CD4-positive, alpha-beta T cell treated with Interleukin-17A for 4 hours (primary cell): ENCODE data around the gene ADARB1.

Experiments
- DNase-seq: peaks from one replicate; pipeline ENCODE4 v3.0.0-alpha.2; 2020; ENCODE audit warnings: mixed read lengths

The ADARB1 gene

DNA sequence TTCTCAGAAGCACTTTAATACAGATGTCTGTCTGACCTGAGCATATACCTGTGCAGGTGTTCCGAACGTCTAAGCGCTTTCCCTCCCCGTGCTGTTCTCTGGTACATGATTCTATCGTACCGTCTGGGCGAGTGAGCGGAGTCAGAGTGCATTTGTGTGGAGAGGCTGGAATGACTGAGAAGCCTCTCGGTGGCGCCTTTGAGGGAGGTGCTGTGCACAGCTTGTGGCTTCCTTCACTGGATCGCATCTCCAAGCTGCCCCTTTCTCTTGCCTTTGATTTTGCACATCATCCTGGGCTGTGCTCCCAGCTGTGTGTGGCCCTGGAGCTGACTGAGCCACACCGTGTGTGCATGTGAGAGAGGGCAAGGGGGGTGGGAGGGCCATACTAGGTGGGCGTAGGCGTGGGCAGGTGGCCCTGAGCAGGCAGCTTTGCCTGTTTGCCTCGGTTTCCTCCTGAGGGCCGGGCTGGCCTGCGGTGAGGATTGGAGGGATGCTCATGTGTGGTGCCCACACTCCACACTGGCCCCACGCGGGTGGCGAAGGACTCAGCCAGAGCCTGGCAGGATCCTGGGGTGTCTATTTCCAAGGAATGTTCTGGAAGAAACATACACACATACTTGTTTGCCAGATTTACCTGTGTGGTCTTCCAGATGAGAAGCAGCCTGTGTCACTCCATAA is 105.3 kb downstream of the ADARB1 start:
- DNase-seq: no peak

DNA sequence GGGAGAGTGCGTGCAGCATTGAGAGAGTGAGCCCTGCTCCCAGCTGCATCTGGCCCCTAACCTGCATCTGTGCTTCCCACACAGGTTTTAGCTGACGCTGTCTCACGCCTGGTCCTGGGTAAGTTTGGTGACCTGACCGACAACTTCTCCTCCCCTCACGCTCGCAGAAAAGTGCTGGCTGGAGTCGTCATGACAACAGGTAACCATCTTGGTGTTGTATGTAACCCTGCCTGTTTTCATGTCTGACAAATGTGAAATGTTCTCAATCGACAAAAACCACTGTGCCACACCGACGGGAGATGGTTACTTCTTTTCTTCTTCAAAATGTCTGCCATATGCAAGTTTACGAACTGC is 105.8 kb downstream of the ADARB1 start:
- no peak for DNase-seq

DNA sequence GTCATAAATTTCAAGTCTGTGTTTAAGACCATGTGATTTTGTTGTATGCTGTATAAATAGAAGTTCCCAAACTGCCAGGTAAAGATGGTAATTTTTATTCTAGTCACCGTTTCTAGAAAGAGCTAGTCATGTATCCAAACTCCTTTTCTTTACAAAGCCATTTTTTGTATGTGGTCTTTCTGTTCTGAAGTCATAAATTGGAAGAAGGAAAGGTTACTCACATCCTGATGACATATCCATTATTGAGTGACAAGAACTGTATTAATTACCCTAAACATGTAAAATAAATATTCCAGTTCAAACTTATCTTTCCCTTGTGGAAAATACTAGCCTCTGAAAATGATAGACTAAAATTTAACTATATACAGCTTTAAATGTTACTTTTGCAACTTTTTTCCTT is 108.6 kb downstream of the ADARB1 start:
- DNase-seq: no peak

DNA sequence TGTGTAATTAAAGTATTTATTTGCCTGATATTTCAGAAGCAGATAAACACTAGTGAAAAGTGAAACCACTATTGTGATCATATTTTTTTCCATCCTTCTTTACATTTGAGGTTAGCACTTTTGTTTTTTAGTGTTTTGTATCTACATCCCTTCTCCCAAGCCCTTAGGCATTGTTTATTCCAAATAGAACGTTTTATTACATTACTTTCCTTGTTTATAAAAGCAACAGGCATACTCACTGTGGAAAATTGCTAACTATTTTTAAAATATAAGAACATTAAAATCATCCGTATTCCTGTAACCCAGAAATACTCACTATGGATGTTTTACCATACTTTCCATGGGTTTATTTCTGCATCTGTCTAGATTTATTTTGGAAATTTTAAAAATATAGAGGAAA is 109.5 kb downstream of the ADARB1 start:
- DNase-seq: no peak

DNA sequence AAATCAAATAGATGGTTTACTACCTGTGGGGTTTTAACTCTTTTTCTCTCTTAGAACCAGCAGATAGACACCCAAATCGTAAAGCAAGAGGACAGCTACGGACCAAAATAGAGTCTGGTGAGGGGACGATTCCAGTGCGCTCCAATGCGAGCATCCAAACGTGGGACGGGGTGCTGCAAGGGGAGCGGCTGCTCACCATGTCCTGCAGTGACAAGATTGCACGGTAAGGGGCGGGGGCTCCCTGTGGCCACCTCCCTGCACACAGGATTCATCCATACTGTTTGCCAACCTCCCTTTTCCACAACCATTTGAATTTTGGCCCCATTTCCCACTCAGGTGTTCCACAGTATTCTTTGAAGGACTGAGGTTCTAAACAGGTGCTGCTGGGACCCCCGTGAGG is 110.5 kb downstream of the ADARB1 start:
- DNase-seq: no peak

DNA sequence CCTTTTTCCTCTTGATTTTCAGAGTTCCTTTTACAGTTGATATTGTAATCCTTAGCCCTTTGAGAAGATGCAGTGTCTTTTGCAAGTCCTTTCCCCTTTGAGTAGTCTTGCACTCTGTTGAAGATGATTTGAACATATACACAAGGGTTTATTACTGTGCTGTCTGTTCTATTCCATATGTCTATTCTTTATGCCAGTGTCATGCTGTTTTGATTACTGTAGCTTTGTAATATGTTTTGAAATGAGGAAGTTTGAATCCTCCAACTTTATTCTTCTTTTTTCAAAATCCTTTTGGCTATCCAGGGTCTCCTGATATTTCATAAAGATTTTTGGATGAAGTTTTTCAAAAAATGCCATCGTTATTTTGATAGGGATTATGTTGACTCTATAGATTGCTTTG is 112.3 kb downstream of the ADARB1 start:
- DNase-seq: no peak

DNA sequence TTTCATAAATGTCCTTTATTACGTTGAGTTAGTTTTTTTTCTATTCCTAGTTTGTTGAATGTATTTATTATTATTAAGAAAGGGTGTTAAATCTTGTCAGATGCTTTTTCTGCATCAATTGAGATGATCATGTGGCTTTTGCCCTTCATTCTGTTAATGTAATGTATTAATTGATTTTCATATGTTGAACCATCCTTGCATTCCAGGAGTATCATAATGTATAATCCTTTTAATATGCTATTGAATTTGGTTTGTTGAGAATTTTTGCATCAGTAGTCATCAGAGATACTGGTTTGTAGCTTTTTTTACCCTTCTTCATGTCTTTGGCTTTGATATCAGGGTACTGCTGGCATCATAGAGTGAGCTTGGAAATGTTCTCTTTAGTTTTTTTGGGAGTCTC is 113.3 kb downstream of the ADARB1 start:
- no peak for DNase-seq

DNA sequence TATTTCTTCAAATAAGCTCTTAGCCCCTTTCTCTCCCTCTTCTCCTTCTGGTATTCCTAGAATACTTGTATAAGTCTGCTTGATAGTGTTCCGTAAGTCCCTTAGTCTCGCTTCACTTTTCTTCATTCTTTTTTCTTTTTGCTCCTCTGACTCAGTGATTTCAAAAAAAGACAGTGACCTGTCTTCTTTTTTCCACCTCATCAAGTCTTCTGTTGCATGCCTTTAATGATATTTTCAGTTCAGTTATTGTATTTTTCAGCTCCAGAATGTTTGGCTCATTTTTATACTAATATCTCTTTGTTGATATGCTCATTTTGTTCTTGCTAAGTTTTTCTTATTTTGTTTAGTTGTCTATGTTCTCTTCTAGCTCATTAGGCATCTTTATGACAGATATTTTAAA is 115.6 kb downstream of the ADARB1 start:
- no peak for DNase-seq

DNA sequence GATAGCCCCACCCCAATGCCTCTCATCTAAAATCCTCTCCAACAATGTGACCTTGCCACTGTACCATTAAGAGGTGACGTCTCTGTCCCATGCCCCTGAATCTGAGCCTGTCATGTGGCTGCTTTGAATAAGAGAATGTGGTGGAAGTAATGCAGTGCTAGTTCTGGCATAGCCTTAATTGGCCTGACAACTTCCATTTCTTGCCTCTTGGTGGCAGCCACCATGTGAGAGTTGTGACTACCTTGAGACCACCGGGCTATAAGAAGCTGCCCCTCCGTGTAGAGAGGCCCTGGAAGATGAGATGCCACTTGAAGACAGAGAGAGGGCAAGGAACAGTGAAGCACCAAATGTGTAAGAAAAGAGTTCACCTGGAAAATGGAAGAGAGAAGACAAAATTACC is 118.0 kb downstream of the ADARB1 start:
- no peak for DNase-seq

DNA sequence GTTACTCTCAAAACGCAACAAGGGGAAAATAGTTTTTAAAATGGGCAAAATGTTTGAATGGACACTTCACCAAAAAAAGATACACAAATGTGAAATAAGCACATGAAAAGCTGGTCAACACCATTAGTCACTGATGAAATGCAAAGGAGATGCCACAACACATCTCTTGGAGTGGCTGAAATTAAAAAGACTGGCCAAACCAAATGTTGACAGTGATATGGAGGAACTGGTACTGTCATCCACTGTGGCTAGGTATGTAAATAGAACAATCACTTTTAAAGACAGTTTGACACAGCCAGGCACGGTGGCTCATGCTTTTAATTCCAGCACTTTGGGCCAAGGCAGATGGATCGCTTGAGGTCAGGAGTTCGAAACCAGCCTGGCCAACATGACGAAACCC is 122.2 kb downstream of the ADARB1 start:
- DNase-seq: no peak

DNA sequence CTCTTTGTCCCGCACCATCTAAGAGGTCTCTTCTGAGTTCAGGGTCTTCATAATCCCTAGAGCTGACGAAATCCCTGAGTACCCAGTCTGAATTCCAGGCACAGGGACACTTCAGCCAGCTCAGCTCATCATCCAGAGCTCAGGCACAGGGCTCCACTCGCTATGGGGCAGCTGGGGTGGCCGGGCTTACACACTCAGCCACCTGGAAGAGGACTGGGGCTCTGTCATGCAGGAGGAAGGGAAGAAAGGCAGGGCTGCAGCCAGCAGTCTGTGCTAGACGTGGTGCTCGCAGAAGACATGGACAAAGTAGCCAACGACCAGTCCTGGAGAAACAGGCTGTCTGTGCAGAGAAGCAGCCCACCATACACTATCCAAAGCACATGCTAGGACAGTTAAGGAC is 124.8 kb downstream of the ADARB1 start:
- no peak for DNase-seq

DNA sequence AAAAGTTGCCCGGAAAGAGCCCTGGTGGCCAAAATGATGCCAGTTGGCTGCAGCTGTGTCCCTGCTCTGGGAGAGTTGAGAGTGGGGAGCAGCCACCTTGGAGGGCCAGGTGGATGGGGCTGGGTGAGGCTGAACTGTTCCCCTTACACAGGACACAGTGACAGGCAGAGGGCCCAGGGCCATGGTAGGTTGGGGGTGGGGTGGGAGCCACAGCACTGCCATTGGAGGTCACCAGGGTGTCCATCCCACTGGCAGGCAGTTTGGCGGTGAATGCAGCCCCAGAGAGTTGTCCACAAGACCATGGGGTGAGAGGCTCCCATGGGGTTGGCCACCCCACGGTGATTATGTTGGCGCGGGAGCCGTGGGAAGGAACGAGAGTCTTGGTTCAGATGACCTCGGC is 125.7 kb downstream of the ADARB1 start:
- no peak for DNase-seq

DNA sequence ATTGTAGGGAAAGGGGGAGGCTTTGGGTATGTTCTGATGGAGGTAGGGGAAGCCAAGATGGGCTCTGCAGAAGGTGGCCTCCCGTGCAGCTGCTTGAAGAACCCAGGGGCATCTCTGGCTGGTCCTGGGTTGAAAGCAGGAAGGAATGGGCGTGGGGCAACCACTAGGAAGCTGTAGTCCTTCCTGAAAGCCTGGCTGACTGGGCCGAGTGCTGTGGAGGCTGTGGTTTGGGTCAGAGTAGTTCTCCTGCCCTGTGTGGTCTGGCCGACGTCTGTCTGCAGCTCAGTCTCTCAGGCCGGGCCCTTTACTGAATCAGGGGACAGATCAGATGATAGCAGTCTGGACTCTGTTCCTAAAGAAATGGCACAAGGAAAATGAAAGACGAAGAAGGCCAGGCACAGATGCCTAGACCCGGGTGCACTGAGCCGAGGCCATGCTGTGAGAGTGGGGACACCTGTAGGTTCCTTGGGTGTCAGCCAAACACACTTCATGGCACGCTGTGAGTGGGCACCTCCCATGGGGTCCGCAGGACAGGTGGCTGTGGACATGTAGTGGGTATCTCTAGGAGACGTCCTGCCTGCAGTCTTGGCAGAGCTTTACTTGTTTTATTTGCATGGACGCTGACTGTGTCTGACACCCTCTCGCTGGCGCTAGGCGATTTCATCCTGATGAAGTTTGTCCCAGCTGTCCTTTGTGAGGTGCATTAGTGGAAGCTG is 126.4 kb downstream of the ADARB1 start:
- no peak for DNase-seq

DNA sequence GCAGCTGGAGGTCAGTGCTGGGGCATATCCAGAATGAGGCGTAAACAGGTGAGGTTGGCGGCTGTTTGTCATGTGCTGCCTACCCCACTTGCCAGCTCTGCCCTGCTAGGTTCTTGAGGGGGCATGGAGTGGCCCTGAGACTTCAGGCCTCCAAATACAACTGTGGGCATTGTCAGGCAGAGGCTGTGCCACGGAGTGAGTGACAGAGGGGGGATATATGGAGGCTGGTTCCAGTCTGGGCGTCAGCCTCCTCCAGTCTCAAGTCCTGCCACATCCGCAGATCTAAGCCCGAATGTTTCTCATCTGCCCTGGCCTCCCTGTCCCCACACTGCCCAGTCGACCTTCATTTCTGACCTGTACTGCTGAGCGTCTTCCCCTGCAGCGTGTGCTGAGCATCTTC is 128.0 kb downstream of the ADARB1 start:
- DNase-seq: no peak

DNA sequence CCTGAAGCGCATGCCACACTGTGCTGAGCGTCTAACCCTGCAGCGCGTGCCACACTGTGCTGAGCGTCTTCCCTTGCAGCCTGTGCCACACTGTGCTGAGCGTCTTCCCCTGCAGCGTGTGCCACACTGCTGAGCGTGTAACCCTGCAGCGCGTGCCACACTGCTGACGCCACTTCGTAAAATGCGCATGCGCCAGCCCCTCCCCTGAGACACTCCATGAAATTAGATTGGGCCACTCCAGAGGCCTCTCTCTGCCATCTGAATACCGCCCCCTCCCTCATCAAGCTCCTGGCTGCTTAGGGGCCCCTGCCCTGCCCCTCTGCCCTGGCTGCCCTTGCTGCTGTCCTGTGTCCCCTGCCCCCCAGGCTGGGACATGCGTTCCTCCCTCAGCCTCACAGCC is 128.5 kb downstream of the ADARB1 start:
- no peak for DNase-seq

DNA sequence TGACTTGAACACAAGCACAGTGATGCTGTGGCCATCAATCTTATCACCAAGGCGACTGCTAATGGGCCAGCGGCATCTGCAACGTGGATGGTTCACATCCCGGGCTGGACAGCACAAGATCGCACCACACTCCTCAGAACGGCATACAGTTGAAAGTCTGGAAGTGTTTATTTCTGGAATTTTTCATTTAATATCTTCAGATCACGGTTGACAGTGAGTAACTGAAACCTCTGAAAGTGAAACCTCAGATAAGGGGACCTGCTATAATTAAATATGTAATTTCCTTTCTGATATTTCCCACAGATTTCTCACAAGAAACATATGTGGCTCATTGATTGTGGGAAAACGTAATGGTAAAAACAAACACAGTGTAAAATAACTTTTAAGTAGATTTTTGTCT is 129.6 kb downstream of the ADARB1 start:
- no peak for DNase-seq

DNA sequence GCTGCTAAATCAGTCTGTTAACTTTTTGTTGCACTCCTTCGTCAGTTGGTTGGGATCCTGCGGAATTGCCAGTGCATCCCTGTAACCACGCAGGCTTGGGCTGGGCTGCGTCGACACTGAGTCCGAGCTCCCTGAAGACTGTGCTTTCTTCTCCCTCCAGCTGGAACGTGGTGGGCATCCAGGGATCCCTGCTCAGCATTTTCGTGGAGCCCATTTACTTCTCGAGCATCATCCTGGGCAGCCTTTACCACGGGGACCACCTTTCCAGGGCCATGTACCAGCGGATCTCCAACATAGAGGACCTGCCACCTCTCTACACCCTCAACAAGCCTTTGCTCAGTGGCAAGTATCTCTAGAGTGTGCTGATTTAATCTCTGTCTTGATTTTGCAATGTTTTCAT is 130.0 kb downstream of the ADARB1 start:
- DNase-seq: no peak

DNA sequence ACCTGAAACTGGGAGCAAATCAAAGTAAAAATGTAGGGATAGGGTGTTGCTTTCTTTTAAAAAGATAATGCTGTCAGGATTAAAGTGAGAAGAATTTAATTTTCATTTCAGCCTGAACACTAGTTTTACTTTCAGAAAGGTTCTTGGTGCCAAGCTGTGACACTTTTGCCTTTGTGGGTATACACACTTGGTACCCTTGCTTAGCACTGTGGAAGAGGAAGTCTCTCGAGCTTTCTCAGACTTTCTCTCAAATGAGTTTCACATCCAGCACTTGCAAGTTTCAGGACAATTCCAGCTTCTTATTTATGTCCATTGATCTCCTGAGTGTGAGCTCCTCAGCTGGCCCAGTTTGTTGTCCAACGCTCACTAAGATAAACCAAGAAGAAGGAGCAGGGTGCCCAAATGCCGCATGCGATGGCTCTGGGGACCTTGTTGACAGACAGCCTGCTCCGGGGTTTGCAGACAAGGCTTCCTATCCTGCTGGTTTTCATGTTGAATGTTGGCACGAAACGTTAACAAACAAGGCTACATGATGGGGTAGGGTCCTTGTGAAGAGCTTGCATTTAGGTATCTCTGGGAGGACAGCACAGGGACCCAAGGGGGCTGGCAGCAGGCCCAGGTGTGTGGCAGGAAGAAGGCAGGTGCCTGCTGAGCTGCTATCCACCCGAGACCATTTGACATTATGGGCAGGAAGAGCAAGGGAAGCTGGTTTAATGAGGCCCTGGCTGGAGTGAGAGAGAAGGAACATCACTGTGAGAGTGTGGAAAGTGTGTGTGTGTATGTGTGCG is 133.7 kb downstream of the ADARB1 start:
- no peak for DNase-seq

DNA sequence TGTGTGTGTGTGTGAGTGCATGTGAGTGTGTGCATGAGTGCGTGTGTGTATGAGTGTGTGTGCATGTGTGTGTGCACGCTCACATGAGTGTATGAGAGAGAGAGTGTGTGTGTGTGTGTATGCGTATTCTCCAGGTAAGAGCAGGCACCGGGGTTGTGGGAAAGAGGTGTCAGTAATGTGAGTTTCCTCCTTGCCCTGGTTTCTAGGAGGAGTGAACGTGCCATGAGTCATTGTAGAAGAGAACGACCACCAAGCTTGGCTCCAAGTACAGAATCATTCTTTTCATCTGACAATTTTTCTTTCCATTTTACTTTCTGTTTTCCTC is 134.2 kb downstream of the ADARB1 start:
- DNase-seq: no peak

DNA sequence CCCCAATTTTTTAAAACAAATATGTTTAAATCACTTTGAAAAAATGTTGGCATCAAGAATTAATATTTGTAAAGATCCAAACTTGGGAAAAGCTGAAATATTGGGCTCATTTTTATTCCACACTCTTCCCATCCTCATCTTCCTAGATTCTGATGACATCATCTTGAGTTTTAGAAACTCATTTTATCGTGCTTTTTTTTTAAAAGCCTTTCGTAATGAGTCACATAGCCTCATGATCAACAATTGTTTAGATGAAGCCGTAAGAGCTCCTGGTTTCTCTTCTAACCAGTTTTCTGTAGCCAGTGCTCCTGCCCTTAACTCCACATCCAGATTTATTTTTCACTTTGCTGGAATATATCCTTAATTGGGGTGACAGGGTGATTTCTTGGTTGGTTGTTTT is 134.7 kb downstream of the ADARB1 start:
- DNase-seq: no peak

DNA sequence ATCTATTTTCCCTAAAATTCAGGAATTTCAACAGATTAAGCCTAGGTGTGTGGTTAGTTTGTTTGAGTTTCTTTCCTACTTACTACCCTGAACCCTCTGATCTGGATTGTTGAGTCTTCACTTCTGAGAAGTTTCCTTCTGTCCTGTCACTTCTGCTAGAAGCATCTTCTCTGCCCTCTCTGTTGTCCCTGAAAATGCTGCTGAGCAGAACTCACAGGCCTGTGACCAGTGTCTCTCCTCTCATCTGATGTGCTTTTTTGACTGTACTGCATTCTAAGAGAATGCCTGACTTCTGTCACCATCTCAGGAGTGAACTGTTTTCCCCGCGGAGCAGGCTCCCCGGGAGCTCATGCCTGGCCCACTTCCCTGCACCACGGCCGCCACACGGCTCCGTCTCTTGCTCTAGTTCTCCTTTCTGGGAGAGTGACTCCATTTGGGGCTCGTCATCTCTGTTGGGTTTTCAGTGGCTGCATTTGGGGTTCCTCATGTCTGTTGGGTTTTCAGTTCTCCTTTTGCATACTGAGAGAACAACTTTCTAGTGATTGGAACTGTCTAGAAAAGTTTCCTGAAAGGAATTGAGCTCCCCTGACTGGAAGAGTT is 135.4 kb downstream of the ADARB1 start:
- no peak for DNase-seq

DNA sequence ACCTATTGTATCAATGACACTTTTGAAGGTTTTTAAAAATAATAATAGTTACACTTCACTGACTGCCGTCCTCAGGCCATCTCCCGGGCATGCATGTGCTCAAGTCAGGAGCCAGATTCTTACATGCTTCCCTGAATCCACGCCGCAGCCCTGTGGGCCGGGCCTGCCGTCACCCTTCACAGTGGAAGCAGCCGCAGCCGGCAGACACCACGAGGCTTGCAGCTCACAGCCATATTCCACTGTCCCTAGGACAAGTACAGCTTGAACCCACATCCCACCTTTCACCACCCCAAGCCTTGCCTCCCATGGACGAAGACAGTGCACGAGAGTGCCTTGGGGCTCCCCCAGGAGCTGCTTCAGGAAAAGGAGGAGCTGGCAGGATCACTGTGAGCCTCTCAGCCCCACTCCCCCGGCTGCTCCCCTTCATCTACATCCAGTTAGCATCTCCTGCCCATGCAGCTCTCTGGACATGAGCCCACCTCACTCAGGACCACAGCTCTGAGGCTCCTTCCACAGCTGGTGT is 136.1 kb downstream of the ADARB1 start:
- no peak for DNase-seq

DNA sequence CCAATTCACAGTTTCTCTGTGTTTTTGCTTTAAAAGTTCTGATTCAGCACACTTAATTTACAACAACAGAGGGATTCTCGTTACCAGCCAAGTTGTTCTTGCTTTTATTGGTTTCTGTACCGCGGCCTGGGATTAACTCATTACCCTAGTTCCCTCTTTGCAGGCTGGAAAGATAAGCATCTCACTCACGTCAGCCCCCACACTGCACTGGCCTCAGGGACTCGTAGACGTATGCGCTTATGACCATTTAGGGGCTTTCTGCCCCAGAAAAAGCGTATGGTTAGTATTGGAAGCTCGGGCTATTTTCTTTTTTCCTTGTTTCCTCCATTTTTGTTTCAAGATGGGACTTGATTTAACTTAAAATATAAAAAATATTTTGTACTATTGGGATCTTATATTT is 137.3 kb downstream of the ADARB1 start:
- no peak for DNase-seq

DNA sequence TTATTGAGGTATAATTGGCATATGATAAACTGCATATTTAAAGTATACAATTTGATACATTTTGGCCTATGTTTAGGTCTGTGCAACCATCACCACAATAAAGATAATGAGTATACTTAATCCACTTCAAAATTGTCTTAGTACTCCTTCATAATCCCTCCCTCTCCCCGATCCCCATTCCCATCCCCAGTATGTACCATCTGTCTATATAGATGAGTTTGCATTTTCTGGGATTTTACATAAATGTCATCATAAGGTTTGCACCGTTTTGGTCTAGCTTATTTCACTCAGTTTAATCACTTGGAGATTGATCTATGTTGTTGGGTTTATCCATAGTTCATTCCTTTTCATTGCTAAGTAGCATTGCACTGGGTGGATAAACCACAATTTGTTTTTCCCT is 139.0 kb downstream of the ADARB1 start:
- DNase-seq: no peak
